Ovary (tissue), 3 donors: ENCODE results near the gene C3orf33.

ENCODE experiments used
- EP300 ChIP-seq: sonication (generic); formaldehyde crosslinking; IDR thresholded peaks from one replicate; pipeline ENCODE4 v1.6.1; 2017; ENCODE audit warnings: antibody characterized with exemption
- POLR2A ChIP-seq: fragments of 450-650 bp; IDR thresholded peaks from one replicate; pipeline ENCODE4 v1.6.1; 2017; ENCODE audit warnings: antibody characterized with exemption, mild to moderate bottlenecking, moderate library complexity
- TF ChIP-seq, protein P1 (sequence below), 3 donors: fragments of 450-650 bp in 2 of 3; fragments of 200-600 bp in 1 of 3; IDR thresholded peaks; one replicate each; pipeline versions ENCODE4 v1.5.1 to v1.8.0; 2016 to 2022; ENCODE audit warnings: antibody characterized with exemption in 3 of 3, mild to moderate bottlenecking in 1 of 3
- donor health status: DM: no; HTN: no; CAD: no.

DNA sequence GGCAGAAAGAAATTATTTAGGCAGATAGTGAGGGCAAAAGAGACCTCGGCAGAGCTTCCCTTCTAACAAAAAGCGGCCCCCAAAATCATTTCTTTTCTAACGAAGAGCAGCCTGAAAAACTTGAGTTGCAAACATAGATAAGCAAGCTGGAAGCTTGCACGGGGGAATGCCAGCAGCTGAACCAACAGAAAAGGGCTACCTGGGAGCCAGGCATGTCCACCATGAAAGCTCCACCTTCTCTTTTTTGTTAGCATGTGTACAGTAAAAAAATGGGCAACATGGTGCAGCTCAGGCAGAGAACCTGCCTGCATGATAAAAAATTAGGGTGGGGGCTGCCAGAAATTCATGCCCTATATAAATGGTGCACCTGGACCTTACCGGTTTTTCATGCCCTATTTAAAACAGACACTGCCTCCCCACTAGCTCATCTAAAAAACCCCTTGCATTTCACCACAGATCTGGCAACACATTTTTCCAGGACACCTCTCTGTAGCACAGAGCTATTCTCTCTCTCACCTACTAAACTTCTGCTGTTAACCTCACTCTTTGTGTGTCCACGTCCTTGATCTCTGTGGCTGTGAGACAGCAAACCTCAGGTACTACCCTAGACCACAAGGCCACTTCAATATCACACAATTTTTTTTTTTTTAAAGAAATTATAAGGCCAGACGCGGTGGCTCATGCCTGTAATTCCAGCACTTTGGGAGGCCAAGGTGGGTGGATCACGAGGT, 29.4 kb upstream of the C3orf33 start:
- TF ChIP-seq POLR2A = no peak
- TF ChIP-seq, protein P1, sequence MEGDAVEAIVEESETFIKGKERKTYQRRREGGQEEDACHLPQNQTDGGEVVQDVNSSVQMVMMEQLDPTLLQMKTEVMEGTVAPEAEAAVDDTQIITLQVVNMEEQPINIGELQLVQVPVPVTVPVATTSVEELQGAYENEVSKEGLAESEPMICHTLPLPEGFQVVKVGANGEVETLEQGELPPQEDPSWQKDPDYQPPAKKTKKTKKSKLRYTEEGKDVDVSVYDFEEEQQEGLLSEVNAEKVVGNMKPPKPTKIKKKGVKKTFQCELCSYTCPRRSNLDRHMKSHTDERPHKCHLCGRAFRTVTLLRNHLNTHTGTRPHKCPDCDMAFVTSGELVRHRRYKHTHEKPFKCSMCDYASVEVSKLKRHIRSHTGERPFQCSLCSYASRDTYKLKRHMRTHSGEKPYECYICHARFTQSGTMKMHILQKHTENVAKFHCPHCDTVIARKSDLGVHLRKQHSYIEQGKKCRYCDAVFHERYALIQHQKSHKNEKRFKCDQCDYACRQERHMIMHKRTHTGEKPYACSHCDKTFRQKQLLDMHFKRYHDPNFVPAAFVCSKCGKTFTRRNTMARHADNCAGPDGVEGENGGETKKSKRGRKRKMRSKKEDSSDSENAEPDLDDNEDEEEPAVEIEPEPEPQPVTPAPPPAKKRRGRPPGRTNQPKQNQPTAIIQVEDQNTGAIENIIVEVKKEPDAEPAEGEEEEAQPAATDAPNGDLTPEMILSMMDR (IDR thresholded peaks at IDR 0.05) = no peak
- no peak for TF ChIP-seq EP300
